ENCODE data around the gene SMR3B. TPM values are rescaled to one million over a fixed set of nuclear protein-coding genes. Genes with fewer than 3 reads are reported as not detected.

The SMR3B gene
- polyA plus RNA-seq, 1 experiment: not detected

DNA sequence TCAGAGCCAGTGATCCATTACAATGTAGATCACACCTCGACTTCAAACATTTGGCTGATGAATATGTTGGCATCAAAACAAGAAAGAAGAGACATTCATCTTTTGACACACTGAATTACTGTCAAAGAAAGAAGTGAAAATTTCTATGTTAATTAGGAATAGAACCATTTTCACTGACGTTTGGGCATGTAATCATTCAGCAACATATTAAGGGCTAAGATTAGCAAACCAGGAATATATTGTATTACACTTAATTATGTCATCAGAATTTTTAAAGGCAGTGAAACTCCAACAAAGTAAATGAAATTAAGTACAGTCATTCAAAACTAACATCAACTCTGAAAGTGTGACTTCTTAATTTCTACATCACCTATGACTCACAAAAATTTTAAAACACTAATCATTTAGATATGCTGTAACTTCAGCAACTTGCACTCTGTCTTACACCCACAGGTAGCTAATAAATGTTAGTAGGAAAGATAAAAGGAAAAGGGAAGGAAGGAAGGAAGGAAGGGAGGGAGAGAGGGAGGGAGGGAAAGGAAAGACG, 23.7 kb upstream of the SMR3B start:
- CTCF ChIA-PET: no interaction called here

DNA sequence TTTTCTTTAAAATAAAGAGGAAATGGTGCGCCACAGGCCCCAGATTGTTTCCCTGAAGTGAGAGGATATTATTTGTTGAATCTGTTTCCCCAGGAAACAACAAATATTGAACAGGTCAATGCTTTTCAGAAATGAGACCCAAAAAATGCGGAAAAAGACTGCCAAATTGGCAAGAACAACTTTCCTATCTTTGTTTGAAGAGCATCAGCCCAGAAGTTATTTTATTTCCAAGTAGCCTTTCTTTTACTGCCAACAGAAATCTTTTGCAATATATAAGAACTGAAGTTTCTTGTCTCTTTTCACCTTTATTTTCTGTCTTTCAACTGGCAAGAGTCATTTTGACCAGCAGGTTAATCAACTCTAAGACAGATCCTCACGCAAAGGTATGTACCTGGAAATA, 22.5 kb upstream of the SMR3B start, which contains the start of gene SMR3A:
Gene SMR3A, plus strand, starts transcription at position 301 of the 400 bp plus-strand sequence. CDS start 1,356 bp downstream, outside the sequence.
- TF ChIP-seq, protein P1, sequence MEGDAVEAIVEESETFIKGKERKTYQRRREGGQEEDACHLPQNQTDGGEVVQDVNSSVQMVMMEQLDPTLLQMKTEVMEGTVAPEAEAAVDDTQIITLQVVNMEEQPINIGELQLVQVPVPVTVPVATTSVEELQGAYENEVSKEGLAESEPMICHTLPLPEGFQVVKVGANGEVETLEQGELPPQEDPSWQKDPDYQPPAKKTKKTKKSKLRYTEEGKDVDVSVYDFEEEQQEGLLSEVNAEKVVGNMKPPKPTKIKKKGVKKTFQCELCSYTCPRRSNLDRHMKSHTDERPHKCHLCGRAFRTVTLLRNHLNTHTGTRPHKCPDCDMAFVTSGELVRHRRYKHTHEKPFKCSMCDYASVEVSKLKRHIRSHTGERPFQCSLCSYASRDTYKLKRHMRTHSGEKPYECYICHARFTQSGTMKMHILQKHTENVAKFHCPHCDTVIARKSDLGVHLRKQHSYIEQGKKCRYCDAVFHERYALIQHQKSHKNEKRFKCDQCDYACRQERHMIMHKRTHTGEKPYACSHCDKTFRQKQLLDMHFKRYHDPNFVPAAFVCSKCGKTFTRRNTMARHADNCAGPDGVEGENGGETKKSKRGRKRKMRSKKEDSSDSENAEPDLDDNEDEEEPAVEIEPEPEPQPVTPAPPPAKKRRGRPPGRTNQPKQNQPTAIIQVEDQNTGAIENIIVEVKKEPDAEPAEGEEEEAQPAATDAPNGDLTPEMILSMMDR (IDR thresholded peaks at IDR 0.05; ENCODE audit: low read depth, low read length): no peak
- POLR2A ChIA-PET: no interaction called here
- DNase-seq (ENCODE audit: low read depth, low spot score): no peak
- CTCF ChIA-PET: interaction anchor here (0.6 kb wide), 1 partner anchor 161 kb away, joined by 3 read pairs; no protein-coding TSS in a partner anchor
- Histone ChIP-seq H3K27ac (ENCODE audit: low read depth, low read length) (no peak within 1 kb of the TSS), H3K4me3 (ENCODE audit: low read depth, low read length) (no peak within 1 kb of the TSS), H3K9me3 (ENCODE audit: control insufficient read depth, insufficient read depth, low read length) (no peaks in the 10 kb centered on the region), H3K27me3 (ENCODE audit: control insufficient read depth, insufficient read depth, low read length) (no peaks in the 10 kb centered on the region)

More for the DNA sequence above, 23.7 kb upstream of the SMR3B start:
- H3K4me3 ChIP-seq (ENCODE audit: low read depth, low read length): no peak overlapping the region
- TF ChIP-seq, protein P1 (IDR thresholded peaks at IDR 0.05; ENCODE audit: low read depth, low read length): no peak
- no peaks in the 10 kb centered on the region for H3K27me3 ChIP-seq (ENCODE audit: control insufficient read depth, insufficient read depth, low read length)
- no peak for DNase-seq (ENCODE audit: low read depth, low spot score)
- no peaks in the 10 kb centered on the region for H3K9me3 ChIP-seq (ENCODE audit: control insufficient read depth, insufficient read depth, low read length)
- POLR2A ChIA-PET: no interaction called here
- H3K27ac ChIP-seq (ENCODE audit: low read depth, low read length): no peak overlapping the region

DNA sequence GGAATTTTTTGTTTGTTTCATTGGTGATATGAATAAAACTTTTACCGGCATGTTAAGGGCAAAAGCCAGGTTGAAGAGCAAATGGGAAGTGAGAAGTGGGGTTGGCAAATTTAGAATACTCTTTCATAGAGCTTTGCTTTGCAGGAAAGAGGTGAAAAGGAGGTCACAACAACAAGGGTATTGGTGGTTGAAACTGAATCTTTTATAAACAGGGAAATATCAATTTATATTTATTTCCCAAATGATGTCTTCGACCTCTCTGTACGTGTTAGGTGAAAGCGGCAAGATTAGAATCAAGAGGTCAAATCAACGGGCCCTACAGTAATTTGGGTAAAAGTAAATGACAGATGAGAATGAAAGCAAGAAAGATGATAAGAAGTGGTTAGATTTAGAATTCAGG, 18.9 kb upstream of the SMR3B start:
- Histone ChIP-seq H3K27me3 (ENCODE audit: control insufficient read depth, insufficient read depth, low read length) (no peaks in the 10 kb centered on the region), H3K4me3 (ENCODE audit: low read depth, low read length) (no peak overlapping the region), H3K9me3 (ENCODE audit: control insufficient read depth, insufficient read depth, low read length) (no peaks in the 10 kb centered on the region), H3K27ac (ENCODE audit: low read depth, low read length) (no peak overlapping the region)
- ChIA-PET CTCF (no interaction called here), POLR2A (no interaction called here)
- DNase-seq (ENCODE audit: low read depth, low spot score): no peak
- TF ChIP-seq, protein P1 (IDR thresholded peaks at IDR 0.05; ENCODE audit: low read depth, low read length): no peak

DNA sequence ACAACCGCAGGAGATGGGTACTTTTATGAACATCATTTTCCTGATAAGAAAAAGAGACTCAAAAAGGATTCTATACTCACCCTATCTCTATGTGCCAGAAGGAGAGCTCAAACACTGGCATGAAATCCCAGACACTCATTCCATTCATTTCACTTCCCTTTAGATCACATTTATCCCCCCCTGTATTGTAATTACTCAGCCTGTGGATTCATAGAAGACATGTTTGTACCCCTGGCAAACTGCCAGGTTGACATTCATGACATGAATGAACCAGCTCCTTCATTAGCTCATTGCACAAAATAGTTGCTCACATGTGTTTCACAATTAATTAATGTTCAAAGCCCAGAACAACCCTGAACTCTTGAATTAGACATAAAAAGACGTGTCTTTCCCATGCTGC, 17.5 kb upstream of the SMR3B start:
- TF ChIP-seq, protein P1 (IDR thresholded peaks at IDR 0.05; ENCODE audit: low read depth, low read length): no peak
- ChIA-PET POLR2A (no interaction called here), CTCF (no interaction called here)
- no peaks in the 10 kb centered on the region for H3K27me3 ChIP-seq (ENCODE audit: control insufficient read depth, insufficient read depth, low read length)
- no peak for DNase-seq (ENCODE audit: low read depth, low spot score)
- no peaks in the 10 kb centered on the region for H3K9me3 ChIP-seq (ENCODE audit: control insufficient read depth, insufficient read depth, low read length)
- no peak overlapping the region for H3K27ac ChIP-seq (ENCODE audit: low read depth, low read length)
- H3K4me3 ChIP-seq (ENCODE audit: low read depth, low read length): no peak overlapping the region

GRCh38 chr4:70367813-70368212, 15.1 kb upstream of the SMR3B start:
- no peaks in the 10 kb centered on the region for H3K27me3 ChIP-seq (ENCODE audit: control insufficient read depth, insufficient read depth, low read length)
- no peaks in the 10 kb centered on the region for H3K9me3 ChIP-seq (ENCODE audit: control insufficient read depth, insufficient read depth, low read length)
- DNase-seq (ENCODE audit: low read depth, low spot score): no peak
- POLR2A ChIA-PET: no interaction called here
- H3K27ac ChIP-seq (ENCODE audit: low read depth, low read length): no peak overlapping the region
- TF ChIP-seq, protein P1 (IDR thresholded peaks at IDR 0.05; ENCODE audit: low read depth, low read length): no peak
- CTCF ChIA-PET: no interaction called here
- H3K4me3 ChIP-seq (ENCODE audit: low read depth, low read length): no peak overlapping the region

Data from AG04450 (cell line).